IPS-15b (cell line): ENCODE measurements around the gene PARVA.

ENCODE experiments used
- H3K27me3 ChIP-seq: one replicate; pipeline ENCODE4 v1.6.1; 2013; ENCODE audit warnings: low read length; ENCODE audit not compliant: control insufficient read depth, insufficient read depth
- H3K36me3 ChIP-seq: one replicate; pipeline ENCODE4 v1.6.1; 2013; ENCODE audit warnings: low read length; ENCODE audit not compliant: control insufficient read depth, insufficient read depth
- H3K4me1 ChIP-seq: one replicate; pipeline ENCODE4 v1.6.1; 2013; ENCODE audit warnings: mild to moderate bottlenecking, low read length; ENCODE audit not compliant: control insufficient read depth, insufficient read depth
- H3K4me3 ChIP-seq: one replicate; pipeline ENCODE4 v1.5.1; 2013; ENCODE audit warnings: low read depth, low read length
- H3K9ac ChIP-seq: one replicate; pipeline ENCODE4 v1.6.1; 2013; ENCODE audit warnings: low read depth, mild to moderate bottlenecking, low read length
- H3K9me3 ChIP-seq: one replicate; pipeline ENCODE4 v1.6.1; 2013; ENCODE audit warnings: mild to moderate bottlenecking, low read length; ENCODE audit not compliant: control insufficient read depth, insufficient read depth

Gene PARVA

GRCh38 chr11:12531020-12531419 is 153.6 kb downstream of the PARVA start:
- no peaks in the 10 kb centered on the region for H3K27me3 ChIP-seq
- no peaks in the 10 kb centered on the region for H3K4me1 ChIP-seq
- no peaks in the 10 kb centered on the region for H3K36me3 ChIP-seq
- no peak overlapping the region for H3K4me3 ChIP-seq
- no peaks in the 10 kb centered on the region for H3K9me3 ChIP-seq
- H3K9ac ChIP-seq: no peak overlapping the region

- Histone ChIP-seq H3K4me3 (no peak overlapping the region), H3K9me3 (no peaks in the 10 kb centered on the region), H3K27me3 (no peaks in the 10 kb centered on the region), H3K9ac (no peak overlapping the region), H3K4me1 (no peaks in the 10 kb centered on the region), H3K36me3 (no peaks in the 10 kb centered on the region)
Measured at GRCh38 chr11:12531681-12532080, 154.3 kb downstream of the PARVA start.

- no peaks in the 10 kb centered on the region for H3K4me1 ChIP-seq
- H3K27me3 ChIP-seq: no peaks in the 10 kb centered on the region
- no peak overlapping the region for H3K4me3 ChIP-seq
- no peaks in the 10 kb centered on the region for H3K36me3 ChIP-seq
- H3K9ac ChIP-seq: no peak overlapping the region
- H3K9me3 ChIP-seq: no peaks in the 10 kb centered on the region
Measured at GRCh38 chr11:12532580-12532979, 155.2 kb downstream of the PARVA start.

GRCh38 chr11:12534549-12534948 is 157.2 kb downstream of the PARVA start:
- no peaks in the 10 kb centered on the region for H3K4me1 ChIP-seq
- H3K9ac ChIP-seq: no peak overlapping the region
- H3K36me3 ChIP-seq: no peaks in the 10 kb centered on the region
- no peaks in the 10 kb centered on the region for H3K9me3 ChIP-seq
- no peaks in the 10 kb centered on the region for H3K27me3 ChIP-seq
- no peak overlapping the region for H3K4me3 ChIP-seq

- Histone ChIP-seq H3K27me3 (no peaks in the 10 kb centered on the region), H3K9ac (no peak overlapping the region), H3K4me3 (no peak overlapping the region), H3K36me3 (no peaks in the 10 kb centered on the region), H3K4me1 (no peaks in the 10 kb centered on the region), H3K9me3 (no peaks in the 10 kb centered on the region)
Measured at GRCh38 chr11:12535321-12535720, 157.9 kb downstream of the PARVA start.

GRCh38 chr11:12536566-12536965 is 159.2 kb downstream of the PARVA start:
- no peak overlapping the region for H3K9ac ChIP-seq

GRCh38 chr11:12537778-12538401 is 160.5 kb downstream of the PARVA start:
- Histone ChIP-seq H3K4me3 (no peak overlapping the region), H3K27me3 (no peaks in the 10 kb centered on the region), H3K36me3 (no peaks in the 10 kb centered on the region), H3K4me1 (no peaks in the 10 kb centered on the region), H3K9ac (no peak overlapping the region), H3K9me3 (no peaks in the 10 kb centered on the region)

More at GRCh38 chr11:12536566-12536965, 159.2 kb downstream of the PARVA start:
- H3K9me3 ChIP-seq: no peaks in the 10 kb centered on the region
- H3K27me3 ChIP-seq: no peaks in the 10 kb centered on the region
- no peaks in the 10 kb centered on the region for H3K36me3 ChIP-seq
- no peaks in the 10 kb centered on the region for H3K4me1 ChIP-seq
- no peak overlapping the region for H3K4me3 ChIP-seq

GRCh38 chr11:12538889-12539421 is 161.6 kb downstream of the PARVA start:
- Histone ChIP-seq H3K9me3 (no peaks in the 10 kb centered on the region), H3K4me3 (no peak overlapping the region), H3K4me1 (no peaks in the 10 kb centered on the region), H3K9ac (no peak overlapping the region), H3K27me3 (no peaks in the 10 kb centered on the region), H3K36me3 (no peaks in the 10 kb centered on the region)

- H3K9me3 ChIP-seq: no peaks in the 10 kb centered on the region
- no peaks in the 10 kb centered on the region for H3K36me3 ChIP-seq
- no peaks in the 10 kb centered on the region for H3K4me1 ChIP-seq
- H3K9ac ChIP-seq: no peak overlapping the region
- H3K27me3 ChIP-seq: no peaks in the 10 kb centered on the region
- H3K4me3 ChIP-seq: no peak overlapping the region
Measured at GRCh38 chr11:12539572-12539971, 162.2 kb downstream of the PARVA start.

- H3K9me3 ChIP-seq: no peaks in the 10 kb centered on the region
- H3K9ac ChIP-seq: no peak overlapping the region
- no peaks in the 10 kb centered on the region for H3K4me1 ChIP-seq
Measured at GRCh38 chr11:12540075-12540680, 162.8 kb downstream of the PARVA start.

GRCh38 chr11:12540913-12541582 is 163.7 kb downstream of the PARVA start:
- Histone ChIP-seq H3K4me3 (no peak overlapping the region), H3K9me3 (no peaks in the 10 kb centered on the region), H3K36me3 (no peaks in the 10 kb centered on the region), H3K9ac (no peak overlapping the region), H3K27me3 (no peaks in the 10 kb centered on the region), H3K4me1 (no peaks in the 10 kb centered on the region)

More at GRCh38 chr11:12540075-12540680, 162.8 kb downstream of the PARVA start:
- Histone ChIP-seq H3K27me3 (no peaks in the 10 kb centered on the region), H3K36me3 (no peaks in the 10 kb centered on the region), H3K4me3 (no peak overlapping the region)
